GM13977 (cell line): Measurements from ENCODE around the gene WFS1.

Source experiments
- DNase-seq: peaks from one replicate; pipeline ENCODE4 v3.0.0; 2012; ENCODE audit warnings: low spot score
- CTCF ChIP-seq: IDR thresholded peaks from 2 replicates; pipeline ENCODE4 v1.5.1; 2012; ENCODE audit warnings: mild to moderate bottlenecking, control low read depth; ENCODE audit not compliant: insufficient read depth; ENCODE audit errors: extremely low read depth, missing control alignments
- in situ Hi-C: fragments of 300-500 bp; cut with MboI; formaldehyde crosslinking; loops from one replicate; pipeline ENCODE4 v1.12.0; 2022; ENCODE audit warnings: low sequenced_read_pairs, low pct_unique_long_range_greater_than_20kb, mixed read lengths, inconsistent platforms; ENCODE audit not compliant: unreplicated experiment

Gene WFS1

GRCh38 chr4:6230502-6230785 is 39.2 kb upstream of the WFS1 start:
- no peak for TF ChIP-seq CTCF
- DNase-seq, result no peak
- in situ Hi-C loops, result no loop called here

- no peak for DNase-seq
- no peak for TF ChIP-seq CTCF
- in situ Hi-C loops, result no loop called here
These were observed 38.6 kb upstream of the WFS1 start for GRCh38 chr4:6230827-6231662.

GRCh38 chr4:6231663-6232165 is 37.9 kb upstream of the WFS1 start:
- DNase-seq, result no peak
- in situ Hi-C loops, result no loop called here
- TF ChIP-seq CTCF, result no peak

- DNase-seq, result no peak
- in situ Hi-C loops, result no loop called here
- TF ChIP-seq CTCF, result no peak
These were observed 36.5 kb upstream of the WFS1 start for GRCh38 chr4:6232836-6233785.

DNA sequence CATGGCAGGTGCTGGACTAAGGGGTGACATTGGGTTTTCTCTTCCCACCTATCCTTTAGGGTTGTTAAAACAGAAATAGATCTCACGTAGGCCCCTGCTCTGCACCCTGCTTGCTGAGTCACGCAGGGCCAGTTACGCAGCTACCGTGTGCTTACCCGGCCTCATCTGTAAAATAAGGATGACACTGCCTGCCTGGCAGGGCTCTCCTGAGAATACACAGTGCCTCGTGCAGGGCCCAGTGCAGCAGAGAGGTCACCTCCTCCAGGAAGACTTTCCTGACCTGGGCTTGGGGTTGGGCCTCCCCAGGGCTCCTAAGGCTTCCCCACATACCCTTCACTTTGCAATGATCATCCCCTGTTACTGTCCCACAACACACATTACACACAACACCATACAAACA is 35.7 kb upstream of the WFS1 start:
- TF ChIP-seq CTCF, result no peak
- DNase-seq, result no peak
- in situ Hi-C loops, result no loop called here

DNA sequence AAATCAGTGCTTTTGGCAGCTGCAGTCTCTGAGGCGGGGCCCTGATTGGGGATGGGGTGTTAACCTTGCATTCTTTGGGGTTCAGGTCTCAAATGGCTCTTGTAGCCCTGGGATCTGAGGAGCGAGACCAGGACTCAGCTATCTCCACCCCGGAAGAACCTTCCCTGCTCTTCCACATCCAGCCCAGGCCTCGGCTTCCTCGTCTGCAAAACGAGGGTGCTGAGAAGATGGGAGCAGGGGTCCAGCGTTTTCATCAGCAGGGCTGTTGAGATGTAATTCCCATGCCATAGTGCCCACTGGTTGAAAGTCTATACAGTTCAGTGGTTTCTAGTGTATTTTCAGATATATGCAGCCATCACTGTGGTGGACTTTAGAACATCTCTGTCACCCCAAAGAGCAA is 34.6 kb upstream of the WFS1 start:
- no peak for DNase-seq
- no peak for TF ChIP-seq CTCF
- in situ Hi-C loops, result no loop called here
